Effector CD4-positive, alpha-beta T cell (primary cell): Measurements from ENCODE around the gene REN.
A peak's percentile ranks its signal among the peaks of the same experiment; 100 is the strongest.

ENCODE experiments used
- DNase-seq: peaks from one replicate; pipeline ENCODE4 v3.0.0-alpha.2; 2020

The REN gene

GRCh38 chr1:204190212-204191211 lies 24.4 kb upstream of the REN start:
- no peak for DNase-seq

- no peak for DNase-seq
These were observed 23.0 kb upstream of the REN start for GRCh38 chr1:204188959-204189639.

- DNase-seq: no peak
These were observed 20.5 kb upstream of the REN start for GRCh38 chr1:204186597-204186996.

- no peak for DNase-seq
These were observed 15.0 kb upstream of the REN start for GRCh38 chr1:204181116-204181515.

GRCh38 chr1:204180133-204180532 lies 14.0 kb upstream of the REN start:
- DNase-seq: no peak

- DNase-seq: no peak
These were observed 12.5 kb upstream of the REN start for GRCh38 chr1:204178487-204179281.

- no peak for DNase-seq
These were observed 11.0 kb upstream of the REN start for GRCh38 chr1:204177133-204177532.

GRCh38 chr1:204176049-204176448 lies 9.9 kb upstream of the REN start:
- no peak for DNase-seq

- no peak for DNase-seq
These were observed 8.8 kb upstream of the REN start for GRCh38 chr1:204174958-204175357.

GRCh38 chr1:204172404-204173029 lies 6.4 kb upstream of the REN start:
- no peak for DNase-seq

GRCh38 chr1:204171751-204172178 lies 5.6 kb upstream of the REN start:
- DNase-seq: no peak

GRCh38 chr1:204170494-204171155 lies 4.5 kb upstream of the REN start:
- DNase-seq: no peak

- DNase-seq: no peak
These were observed 3.7 kb upstream of the REN start for GRCh38 chr1:204169858-204170257.

GRCh38 chr1:204167730-204168129 lies 1.6 kb upstream of the REN start:
- DNase-seq: no peak

GRCh38 chr1:204162494-204163074 lies 3.6 kb downstream of the REN start:
- DNase-seq: peak; percentile 66

- no peak for DNase-seq
These were observed 4.3 kb downstream of the REN start for GRCh38 chr1:204161609-204162493.

- DNase-seq: no peak
These were observed 8.2 kb downstream of the REN start for GRCh38 chr1:204157962-204158361.

- DNase-seq: no peak
These were observed 10.3 kb downstream of the REN start for GRCh38 chr1:204155881-204156280.

- DNase-seq: no peak
These were observed 11.4 kb downstream of the REN start for GRCh38 chr1:204154568-204155255.

- DNase-seq: no peak
These were observed 12.5 kb downstream of the REN start for GRCh38 chr1:204153667-204154066.
